G401.6 (cell line): ENCODE data around the gene HAS3.
"Not testable (repeated sequence)": the region's sequence is repeated elsewhere in the genome, so short reads cannot be mapped to it uniquely, and the experiment has no call there.

Source experiments
- FAIRE-seq: peaks from 2 replicates; lab custom pipeline; 2012; peaks lifted over from hg19 to GRCh38; lab: Jason Lieb, UNC

Gene HAS3

DNA sequence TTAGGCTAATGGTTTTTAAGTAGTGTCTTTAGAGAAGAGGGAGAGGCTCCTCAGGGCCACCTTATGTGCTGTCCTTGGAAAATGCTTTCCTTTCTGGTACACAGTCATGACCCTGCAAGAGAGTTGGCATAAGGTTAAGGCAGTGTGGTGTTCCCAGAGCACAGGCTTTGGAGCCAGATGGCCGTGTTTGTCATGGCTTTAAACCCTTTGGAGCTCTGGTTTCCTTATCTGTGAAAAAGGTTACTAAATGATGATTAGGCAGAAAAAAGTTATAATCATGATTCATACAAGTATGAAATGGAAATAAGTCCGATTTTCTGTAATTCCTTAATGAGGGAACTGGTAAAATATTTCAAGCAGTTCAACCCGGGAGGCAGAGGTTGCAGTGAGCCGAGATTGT is 40.2 kb downstream of the HAS3 start:
- FAIRE-seq = no peak

DNA sequence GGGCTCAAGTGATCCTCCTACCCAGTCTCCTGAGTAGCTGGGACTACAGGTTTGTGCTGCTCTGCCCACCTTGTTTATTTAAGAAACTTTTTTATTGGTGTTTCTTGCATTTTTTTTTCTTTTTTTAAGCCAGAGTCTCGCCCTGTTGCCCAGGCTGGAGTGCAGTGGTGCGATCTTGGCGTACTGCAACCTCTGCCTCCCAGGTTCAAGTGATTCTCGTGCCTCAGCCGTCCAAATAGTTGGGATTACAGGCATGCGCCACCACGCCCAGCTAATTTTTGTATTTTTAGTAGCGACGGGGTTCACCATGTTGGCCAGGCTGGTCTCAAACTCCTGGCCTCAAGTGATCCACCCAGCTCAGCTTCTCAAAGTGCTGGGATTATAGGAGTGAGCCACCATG is 44.2 kb downstream of the HAS3 start:
- not testable (repeated sequence) for FAIRE-seq

- FAIRE-seq = peak; percentile 97
These were observed 44.9 kb downstream of the HAS3 start for GRCh38 chr16:69150146-69150865.

DNA sequence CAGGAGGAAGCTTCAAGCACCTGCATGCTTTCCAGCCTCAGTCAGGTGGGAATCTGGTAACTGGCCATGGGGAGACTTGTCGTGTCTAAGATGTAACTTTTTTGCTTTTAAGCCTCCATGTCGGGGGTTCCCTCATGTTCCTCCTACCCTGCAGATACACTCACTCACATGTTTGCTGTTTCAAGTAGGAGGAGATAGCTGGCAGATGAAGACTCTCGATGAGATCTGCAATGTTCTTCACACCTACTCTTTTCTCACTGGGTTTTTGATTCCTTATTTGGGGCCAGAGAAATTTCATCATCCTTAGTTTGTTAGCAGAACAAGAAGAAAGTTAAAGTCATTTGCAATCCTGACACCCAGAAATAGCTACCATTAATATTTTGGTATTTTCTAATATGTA is 51.7 kb downstream of the HAS3 start:
- FAIRE-seq = no peak

DNA sequence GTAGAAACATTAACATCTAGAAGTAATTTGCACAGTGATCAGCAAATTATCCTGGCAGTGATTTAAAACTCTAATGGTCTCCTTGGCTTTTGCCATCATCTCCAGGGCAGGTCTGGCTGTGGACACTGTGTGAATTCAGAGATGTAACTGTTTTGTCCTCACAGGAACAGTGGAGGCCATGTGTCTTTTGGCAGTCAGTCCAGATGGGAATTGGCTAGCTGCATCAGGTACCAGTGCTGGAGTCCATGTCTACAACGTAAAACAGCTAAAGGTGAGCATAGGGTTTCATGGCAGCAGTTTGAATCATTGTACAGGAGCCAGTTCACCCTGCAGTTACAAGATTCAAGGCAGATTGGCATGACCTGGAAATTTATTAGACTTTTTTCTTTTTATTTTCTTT is 54.7 kb downstream of the HAS3 start:
- no peak for FAIRE-seq

DNA sequence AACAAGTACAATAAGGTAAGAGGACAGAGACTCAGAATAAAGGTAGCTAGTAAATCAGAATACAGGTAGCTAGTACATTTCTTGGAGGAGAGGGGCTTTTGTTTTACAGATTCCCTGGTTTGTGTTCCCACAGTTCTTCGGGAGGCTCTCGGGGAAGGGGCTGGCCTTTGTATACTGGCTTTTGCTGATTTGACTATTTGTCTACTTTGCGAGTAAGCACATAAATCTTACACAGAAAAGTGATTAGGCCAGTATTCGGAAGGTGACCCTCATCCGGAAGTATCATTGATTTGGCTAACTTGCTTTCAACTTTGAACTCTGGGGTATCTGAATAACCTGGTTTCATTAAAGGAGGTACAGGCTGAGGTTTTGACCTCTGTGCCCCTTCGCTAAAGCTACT is 60.1 kb downstream of the HAS3 start:
- FAIRE-seq = no peak

- FAIRE-seq = no peak
These were observed 60.9 kb downstream of the HAS3 start for GRCh38 chr16:69166221-69166833.

DNA sequence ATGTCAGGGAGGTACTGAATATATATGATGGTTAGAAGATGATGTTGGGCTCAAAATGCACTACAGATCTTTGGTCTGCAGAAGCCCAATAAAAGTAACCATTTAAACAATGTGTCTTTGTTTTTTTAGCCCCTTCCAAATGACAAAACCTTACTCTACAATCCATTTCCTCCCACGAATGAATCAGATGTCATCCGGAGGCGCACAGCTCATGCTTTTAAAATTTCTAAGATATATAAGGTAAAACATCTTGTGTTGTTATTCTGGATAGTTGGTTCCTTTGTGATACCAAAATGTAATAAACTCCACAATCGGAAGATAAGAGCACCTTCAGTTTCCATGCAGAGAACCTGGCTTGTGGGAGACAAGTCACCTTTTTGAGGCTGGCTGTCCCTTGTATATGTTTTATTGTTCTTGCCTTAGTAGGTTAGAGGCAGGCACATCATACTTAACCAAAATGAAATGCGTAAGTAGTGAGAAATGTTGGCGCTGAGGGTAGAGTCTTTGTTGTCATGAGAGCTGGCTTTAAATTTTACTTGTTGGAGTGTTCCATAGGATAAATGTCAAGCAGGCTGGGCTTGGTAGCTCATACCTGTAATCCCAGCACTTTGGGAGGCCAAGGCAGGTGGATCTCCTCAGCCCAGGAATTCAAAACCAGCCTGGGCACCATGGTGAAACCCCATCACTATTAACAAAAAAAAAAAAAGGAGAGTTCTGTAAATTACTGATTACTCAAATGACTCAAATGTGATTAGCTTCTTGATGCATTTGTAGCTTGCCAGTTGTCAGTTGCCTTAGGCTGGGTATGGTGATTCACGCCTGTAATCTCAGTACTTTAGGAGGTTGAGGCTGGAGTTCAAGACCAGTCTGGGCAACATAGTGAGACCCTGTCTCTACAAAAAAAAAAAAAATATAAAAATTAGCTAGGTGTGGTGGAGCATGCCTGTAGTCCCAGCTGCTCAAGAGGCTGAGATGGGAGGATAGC is 61.8 kb downstream of the HAS3 start:
- no peak for FAIRE-seq
